AG04449 (cell line): ENCODE measurements around the gene SLX9.

Experiments used
- CTCF ChIA-PET: fragments of 350-600 bp; formaldehyde crosslinking; extraction: SDS; loops from one replicate; lab custom pipeline; 2021; ENCODE audit warnings: antibody characterized with exemption; lab: Yijun Ruan, JAX
- POLR2A ChIA-PET: fragments of 400-600, 350-600 bp; formaldehyde crosslinking; extraction: SDS; loops from one replicate; lab custom pipeline; 2020; ENCODE audit warnings: antibody characterized with exemption, inconsistent platforms; lab: Yijun Ruan, JAX
- DNase-seq: peaks from one replicate; pipeline ENCODE4 v3.0.0-alpha.2; 2010; ENCODE audit warnings: low read depth, low spot score
- H3K4me3 ChIP-seq: 2 replicates; pipeline ENCODE4 v1.5.1; 2011; ENCODE audit warnings: low read depth, mild to moderate bottlenecking, control low read depth, low read length
- TF ChIP-seq, protein P1 (sequence below): IDR thresholded peaks from one replicate; pipeline ENCODE4 v1.5.1; 2011; ENCODE audit warnings: mild to moderate bottlenecking, moderate library complexity, low read length, control low read depth, inconsistent platforms; ENCODE audit not compliant: insufficient read depth; ENCODE audit errors: missing control alignments

The SLX9 gene

DNA sequence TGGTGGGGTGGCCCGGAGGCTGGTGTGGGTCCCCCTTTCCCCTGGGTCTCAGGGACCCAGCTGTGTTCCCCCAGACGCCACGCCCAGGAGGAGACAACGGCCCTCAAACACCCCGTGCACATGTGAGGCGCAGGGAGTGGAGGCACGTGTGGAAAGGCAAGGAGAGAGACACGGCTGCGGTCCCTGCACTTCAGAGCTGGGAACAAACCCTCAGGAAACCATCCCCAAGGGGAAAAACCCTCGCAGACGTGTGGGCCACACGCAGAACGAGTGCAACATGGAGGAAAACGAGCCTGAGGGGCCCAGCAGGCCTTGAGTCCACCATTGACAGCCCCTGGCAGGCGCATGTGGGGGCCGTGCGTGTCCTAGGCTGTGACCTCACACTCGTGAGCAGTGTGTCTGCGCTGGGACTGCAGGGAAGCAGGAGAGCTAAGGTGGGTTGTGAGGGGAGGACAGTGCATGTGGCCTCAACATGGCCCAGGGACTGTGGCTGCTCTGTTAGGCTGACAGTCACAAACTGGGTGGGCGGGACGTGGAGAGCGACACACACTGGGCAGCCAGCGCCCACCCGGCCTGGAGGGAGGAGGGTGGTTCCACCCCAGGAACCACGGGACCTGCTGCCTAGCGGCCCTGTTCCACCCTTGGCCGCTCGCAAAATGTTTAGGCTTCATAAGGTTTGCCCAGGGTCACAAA, 39.1 kb upstream of the SLX9 start:
- TF ChIP-seq, protein P1, sequence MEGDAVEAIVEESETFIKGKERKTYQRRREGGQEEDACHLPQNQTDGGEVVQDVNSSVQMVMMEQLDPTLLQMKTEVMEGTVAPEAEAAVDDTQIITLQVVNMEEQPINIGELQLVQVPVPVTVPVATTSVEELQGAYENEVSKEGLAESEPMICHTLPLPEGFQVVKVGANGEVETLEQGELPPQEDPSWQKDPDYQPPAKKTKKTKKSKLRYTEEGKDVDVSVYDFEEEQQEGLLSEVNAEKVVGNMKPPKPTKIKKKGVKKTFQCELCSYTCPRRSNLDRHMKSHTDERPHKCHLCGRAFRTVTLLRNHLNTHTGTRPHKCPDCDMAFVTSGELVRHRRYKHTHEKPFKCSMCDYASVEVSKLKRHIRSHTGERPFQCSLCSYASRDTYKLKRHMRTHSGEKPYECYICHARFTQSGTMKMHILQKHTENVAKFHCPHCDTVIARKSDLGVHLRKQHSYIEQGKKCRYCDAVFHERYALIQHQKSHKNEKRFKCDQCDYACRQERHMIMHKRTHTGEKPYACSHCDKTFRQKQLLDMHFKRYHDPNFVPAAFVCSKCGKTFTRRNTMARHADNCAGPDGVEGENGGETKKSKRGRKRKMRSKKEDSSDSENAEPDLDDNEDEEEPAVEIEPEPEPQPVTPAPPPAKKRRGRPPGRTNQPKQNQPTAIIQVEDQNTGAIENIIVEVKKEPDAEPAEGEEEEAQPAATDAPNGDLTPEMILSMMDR: no peak
- CTCF ChIA-PET: interaction anchor here (0.7 to 1.1 kb wide), 4 partner anchors 26 to 237 kb away, joined by 3 to 4 read pairs (median 3); no protein-coding TSS in a partner anchor
- DNase-seq: no peak
- H3K4me3 ChIP-seq: no peak overlapping the region
- POLR2A ChIA-PET: no interaction called here

DNA sequence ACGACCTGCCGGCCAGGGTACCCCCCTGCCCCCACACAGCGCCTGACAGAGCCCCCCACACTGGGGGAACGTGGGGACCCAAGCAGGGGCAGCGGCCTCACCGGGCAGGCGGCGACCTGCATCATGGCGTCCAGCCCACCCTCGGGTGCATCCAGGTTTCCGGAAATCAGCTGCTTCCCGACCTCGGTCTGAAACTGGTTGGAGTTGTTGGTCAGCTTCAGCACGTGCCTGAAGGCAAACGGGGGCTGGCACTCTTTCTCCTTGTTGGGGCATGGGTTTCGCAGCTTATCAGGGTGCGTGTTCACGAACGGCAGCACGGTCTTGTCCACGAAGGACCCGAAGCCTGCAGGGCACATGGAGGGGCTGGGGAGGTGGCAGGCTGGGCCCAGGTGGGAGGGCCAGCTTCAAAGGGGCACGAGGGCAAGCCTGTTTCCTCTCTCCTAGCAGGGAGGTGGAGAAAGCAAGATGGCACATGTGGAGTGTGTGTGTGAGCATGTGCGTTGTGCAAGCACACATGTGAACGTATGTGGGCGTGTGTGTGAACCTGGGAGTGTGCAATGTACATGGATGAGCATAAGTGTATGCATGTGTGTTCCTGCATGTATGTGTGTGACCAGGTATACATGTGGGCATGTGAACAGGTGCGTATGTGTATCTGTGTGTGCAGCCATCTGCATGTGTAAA, 38.3 kb upstream of the SLX9 start:
- TF ChIP-seq, protein P1: no peak
- CTCF ChIA-PET: interaction anchor here (0.7 to 1.1 kb wide), 4 partner anchors 26 to 237 kb away, joined by 3 to 4 read pairs (median 3); no protein-coding TSS in a partner anchor
- POLR2A ChIA-PET: no interaction called here
- no peak overlapping the region for H3K4me3 ChIP-seq
- DNase-seq: no peak

DNA sequence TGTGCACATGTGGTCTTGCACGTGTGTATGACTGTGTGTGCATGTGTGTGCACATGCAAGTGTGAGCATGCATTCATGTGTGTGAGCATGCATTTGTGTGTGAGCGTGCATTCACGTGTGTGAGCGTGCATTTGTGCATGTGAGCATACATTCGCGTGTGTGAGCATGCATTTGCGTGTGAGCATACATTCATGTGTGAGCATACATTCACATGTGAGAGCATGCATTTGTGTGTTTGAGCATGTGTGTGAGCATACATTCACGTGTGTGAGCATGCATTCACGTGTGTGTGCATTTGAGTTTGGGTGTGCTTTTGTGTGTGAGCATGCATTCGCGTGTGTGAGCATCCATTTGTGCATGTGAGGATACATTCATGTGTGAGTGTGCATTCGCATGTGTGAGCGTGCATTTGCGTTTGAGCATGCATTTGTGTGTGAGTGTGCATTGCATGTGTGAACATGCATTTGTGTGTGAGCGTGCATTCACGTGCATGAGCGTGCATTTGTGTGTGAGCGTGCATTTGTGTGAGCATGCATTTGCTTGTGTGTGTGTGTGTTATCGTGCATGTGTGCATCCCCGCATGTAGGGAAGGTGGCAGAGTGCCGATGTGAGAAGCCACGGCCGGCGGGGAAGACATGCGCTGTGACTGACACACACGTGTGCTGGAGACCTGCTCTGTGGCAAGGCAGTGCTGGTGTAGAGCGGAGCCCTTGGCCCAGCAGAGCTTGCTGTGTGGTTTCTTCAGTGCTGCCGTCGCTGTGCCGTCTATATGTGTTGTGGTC, 37.4 kb upstream of the SLX9 start:
- no peak for DNase-seq
- CTCF ChIA-PET: interaction anchor here (1.0 kb wide), 1 partner anchor 47 kb away, joined by 3 read pairs; no protein-coding TSS in a partner anchor

DNA sequence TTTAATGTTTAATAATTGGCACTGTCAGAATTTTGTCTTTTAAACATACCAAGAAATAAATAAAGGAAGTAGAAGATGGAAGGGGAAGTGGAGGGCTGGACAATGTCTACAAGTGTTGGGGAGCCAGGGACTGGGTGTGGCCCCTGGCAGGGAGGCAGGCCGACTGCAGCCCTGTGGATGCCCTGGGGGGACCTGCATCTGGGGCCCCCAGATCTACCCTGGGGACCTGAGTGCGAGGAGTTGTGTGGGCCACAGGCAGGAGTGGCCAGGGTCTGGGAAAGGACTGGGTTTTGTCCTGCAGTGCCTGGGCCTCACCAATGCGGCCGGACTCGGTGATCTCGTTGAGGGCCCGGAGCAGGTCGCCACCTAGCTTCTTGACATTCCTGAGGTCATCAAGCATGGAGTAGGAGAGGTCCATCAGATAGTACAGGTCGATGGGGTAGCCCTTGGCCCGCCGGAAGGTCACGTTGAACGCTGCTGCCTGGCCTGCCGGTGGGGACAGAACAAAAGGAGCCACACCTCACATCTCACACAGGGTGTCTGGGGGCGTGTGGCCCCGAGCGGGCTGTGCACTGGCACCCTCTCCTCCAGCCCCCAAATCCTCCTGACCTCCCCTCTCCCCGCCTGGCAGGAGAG, 36.7 kb upstream of the SLX9 start:
- POLR2A ChIA-PET: no interaction called here
- no peak for DNase-seq

More for the DNA sequence above, 37.4 kb upstream of the SLX9 start:
- POLR2A ChIA-PET: no interaction called here
- H3K4me3 ChIP-seq: no peak overlapping the region
- TF ChIP-seq, protein P1: no peak

DNA sequence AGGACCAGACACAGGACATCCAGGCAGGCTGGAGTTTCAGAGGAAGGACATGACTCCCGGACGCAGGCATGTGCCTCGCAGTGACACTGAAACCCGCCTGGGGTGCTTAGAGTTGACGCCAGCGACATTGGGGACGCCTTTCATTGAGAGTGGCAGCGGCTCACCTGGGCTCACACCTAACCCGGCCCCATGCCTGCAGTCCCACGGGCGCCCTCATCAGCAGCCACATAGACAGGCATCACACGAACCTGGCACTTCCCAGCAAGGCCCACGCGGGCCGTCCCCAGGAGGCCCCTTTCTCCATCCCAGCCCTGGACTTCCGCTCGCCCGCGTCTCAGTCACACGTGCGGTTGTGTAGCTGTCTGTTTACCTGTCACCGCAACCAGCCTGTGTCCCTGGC, 36.1 kb upstream of the SLX9 start:
- TF ChIP-seq, protein P1: no peak
- no peak for DNase-seq
- ChIA-PET CTCF (no interaction called here), POLR2A (no interaction called here)
- no peak overlapping the region for H3K4me3 ChIP-seq

More for the DNA sequence above, 36.7 kb upstream of the SLX9 start:
- CTCF ChIA-PET: no interaction called here
- H3K4me3 ChIP-seq: no peak overlapping the region
- TF ChIP-seq, protein P1: no peak
